ENCODE measurements around the gene MED4.

The MED4 gene

DNA sequence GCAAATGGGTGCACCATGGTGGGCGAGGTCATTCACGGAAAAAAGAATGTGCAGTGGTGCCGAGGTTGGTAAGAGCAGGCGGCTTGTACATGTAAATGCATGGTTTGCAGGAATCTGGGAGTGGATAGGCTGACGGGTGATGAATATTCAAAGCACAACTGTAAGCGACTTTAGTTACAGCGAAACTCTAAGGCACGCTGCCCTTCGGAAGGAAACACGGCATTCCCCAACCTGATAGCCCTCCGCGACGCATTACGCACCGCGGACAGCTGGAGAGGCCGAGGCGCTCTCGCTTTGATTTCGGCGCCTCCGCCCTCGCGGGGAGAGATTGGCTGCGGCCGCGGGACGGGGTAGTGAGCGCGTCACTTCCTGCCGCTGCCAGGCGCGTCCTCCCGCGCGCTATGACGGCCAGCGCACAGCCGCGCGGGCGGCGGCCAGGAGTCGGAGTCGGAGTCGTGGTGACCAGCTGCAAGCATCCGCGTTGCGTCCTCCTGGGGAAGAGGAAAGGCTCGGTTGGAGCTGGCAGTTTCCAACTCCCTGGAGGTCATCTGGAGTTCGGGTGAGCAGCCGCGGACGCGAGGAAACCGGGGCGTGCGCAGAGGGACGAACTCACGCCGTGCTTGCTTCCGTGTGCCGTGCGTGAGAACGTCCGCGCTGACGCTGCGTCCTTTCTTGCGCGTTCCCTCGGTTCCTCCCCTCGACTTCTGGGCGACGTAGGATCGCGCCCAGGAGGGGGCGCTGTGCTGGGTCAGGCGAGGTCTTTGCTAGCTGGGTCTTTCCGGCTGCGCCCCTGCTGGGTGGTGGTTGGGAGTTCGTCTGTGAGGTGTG lies 57.3 kb downstream of the MED4 start, which contains the start of gene NUDT15:
TSS of gene NUDT15 (plus strand) at position 381 of the 828 bp plus-strand sequence. CDS start at position 402, 21 bp downstream.
- DNase-seq (ENCODE audit: low read depth): peak; percentile 82

DNA sequence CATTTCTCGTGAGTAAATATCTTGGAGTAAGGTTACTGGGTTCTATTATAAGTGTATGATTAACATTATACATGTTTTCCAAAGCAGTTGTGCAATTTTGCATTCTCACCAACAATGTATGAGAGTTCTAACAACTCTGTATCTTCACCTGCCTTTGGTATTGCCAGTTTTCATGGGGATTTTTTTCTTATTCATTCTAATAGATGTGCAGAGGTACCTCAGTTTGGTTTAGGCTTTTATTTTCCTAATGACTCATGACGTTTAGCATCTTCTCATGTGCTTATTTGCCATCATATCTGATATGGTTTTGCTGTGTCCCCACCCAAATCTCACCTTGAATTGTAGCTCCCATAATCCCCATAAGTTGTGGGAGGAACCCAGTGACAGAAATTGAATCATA lies 65.0 kb downstream of the MED4 start:
- DNase-seq (ENCODE audit: low read depth): no peak

DNA sequence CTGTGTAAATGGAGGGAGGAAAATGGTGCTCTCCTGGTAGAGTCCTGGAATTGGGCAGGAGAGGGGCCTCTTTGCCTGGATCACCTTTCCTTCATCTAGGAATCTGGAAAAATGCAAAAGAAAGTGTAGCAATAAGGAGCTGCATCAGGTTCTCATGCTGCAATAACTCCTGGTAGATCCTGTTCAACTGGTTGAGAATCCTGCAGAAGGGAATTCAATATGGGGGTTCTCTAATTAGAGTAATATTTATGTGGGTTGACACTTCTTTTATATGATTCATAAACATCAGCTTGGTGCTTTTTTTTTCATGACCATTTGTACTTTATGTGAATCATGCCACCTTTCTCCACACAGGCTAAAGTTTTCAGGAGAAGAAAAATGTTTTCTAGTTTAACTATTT lies 66.8 kb downstream of the MED4 start:
- no peak for DNase-seq (ENCODE audit: low read depth)

Data from non-pigmented ciliary epithelial cell (primary cell).